ENCODE data around the gene TWF2.

Gene TWF2

DNA sequence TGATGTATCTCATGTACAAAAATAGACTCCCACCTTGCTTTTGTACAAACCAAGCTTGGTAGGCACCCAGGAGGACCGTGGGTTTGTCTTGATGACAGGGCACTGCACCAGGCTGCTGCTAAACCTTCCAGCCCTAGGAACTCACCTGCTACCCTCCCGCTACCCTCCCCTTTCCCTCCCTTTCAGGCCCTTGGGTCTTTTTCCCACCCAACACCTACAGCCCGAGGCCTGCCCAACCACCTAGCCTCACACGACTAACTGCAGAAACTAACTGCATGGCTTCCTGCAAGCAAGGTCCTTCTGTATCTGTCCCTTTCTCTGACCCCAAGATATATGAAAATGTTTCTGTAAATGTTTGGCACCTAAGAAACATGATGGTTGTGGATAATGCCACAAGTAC is 17.7 kb upstream of the TWF2 start:
- DNase-seq = no peak

DNA sequence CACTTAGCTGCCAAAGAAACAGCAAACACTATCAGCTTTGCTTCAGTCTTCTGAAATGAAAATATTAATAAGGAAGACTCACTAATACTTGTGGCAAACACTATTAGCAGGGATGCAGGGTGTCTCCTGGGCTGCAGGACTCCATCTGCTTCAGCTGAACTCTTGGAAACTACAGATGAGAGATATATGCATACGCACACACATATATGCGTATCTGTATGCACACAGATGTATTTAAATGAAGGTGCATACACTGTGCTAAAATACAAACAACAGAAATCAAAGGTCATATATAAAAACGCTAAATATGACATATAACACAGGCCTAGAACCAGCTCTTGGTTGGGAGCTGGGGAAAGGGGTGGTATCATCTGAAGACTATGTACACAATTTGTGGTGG is 17.2 kb upstream of the TWF2 start:
- DNase-seq = no peak

DNA sequence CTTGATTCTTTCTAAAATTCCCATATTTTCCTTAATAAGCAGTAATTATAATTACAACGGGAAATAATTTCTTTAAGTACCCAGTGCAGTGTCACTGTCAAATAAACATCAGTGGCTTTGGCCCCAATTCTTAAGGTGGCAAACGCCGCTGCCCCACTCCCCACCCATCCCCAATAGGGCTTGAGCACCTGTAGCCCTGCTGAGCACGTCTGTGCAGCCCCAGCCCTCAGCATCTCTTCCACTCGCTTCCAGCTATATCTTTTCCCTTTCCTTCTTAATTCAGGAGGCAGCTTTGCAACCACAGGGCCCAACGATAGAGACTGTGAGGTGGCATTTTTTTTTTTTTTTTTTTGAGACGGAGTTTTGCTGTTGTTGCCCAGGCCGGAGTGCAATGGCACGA is 15.7 kb upstream of the TWF2 start:
- DNase-seq = no peak

DNA sequence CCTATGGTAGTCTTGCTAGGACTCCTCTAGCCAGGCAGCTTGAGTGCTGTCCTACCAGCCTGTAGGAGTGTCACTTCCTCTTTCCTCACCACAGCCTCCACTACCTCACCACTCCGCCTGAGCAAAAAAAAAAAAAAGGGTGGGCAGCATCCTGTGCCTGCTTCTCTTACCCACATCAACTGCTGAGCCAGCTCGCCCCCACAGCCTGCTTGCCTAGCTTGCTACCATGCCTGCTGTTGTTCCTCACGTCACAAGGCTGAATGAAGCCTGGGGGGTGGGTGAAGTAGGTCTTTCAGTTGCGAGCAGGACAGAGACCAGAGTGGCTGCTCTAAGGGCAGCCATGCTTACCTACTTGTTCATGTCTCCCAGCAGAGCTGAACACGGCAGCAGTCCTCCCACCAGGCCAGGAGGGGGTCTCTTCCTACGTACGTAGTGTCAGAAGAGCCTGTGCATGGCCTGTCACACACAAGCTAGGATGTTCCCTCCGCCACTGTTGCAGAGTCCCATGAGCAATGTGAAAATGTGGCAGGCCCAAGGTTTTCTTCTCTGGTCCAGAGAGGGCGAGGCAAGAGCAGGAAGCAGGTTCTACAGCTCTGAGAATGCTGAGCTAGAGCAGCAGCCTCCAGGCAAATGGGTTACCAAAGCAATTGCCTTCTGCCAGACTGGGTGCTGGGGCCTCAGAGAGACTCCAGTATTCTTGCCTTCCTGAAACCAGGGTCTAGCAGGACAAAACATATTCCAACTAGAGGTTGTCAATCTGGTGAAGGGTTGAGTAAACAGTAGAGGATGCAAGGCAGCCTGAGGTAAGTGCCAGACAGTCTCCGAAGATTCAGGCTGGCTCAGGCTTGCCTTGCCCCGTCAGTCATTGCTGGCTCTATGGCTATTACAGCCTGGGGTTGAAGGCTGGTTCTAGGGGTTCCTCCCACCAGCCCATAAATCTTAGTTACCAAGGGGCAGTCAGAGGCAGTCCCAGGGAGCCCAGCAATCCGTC is 14.7 kb upstream of the TWF2 start:
- peak; percentile 88 for DNase-seq

DNA sequence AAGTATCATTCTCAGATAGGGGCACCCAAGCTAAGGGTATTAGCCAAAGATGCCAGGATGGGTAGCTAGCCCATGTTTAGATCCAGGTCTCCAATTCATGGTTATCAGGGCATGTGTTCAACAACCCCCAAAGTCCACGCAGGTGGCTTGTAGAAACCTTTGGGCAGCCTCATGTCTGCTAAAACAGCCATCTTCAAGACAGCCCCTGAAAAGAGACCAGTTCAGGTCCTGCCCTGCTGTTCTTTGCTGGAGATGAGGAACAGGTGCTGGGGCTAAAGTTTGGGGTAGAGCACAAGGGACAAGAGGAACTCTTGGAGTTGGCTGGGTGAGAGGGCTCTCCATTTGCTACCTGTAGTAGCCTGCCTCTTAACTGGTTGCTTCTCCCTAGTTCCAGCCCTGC is 11.2 kb upstream of the TWF2 start:
- no peak for DNase-seq

DNA sequence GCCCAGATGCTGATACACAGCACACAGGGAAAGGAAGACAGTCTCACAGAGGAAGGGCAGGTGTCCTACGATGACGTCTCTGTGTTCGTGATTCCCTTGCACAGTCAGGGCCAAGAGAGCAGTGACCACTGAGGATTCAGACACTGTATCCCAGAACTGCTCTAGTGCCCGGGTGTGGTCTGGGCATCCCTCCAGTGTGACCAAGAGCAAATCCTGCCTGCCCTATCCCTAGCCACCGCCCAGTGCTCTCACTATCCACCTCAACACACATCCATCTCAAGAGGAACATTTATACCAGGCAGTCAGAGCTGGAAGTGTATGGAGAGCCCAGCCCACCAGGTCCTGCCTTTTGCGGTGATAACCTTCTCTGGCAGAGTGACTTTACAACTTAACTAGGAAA is 10.7 kb upstream of the TWF2 start:
- no peak for DNase-seq

DNA sequence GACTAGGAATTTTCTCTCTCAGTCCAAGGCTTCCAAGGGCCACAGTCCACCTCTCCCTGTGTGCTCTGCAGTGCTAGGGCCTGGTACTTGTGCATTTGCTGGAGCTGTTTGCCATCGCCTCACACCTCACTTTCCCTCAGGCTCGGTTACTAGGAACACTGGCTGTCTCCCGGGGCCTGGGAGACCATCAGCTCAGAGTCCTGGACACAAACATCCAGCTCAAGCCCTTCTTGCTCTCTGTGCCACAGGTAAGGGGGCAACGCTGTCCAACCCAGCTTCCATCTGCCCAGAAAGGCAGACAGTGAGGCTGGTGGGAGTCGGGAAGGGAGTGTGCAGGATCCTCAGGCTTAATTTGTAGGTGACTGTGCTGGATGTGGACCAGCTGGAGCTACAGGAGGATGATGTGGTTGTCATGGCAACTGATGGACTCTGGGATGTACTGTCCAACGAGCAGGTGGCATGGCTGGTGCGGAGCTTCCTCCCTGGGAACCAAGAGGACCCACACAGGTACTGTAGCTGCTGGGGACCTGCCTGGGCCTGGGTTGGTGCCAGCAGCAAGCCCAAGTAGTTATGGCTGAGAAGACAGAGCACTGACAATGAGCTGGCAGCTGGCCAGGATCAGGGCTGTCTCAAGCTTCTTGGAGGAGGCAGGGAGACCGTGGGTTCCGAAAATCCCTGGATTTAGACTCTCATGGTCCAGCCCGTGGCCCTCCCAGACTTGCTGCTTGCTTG is 10.0 kb upstream of the TWF2 start:
- no peak for DNase-seq

DNA sequence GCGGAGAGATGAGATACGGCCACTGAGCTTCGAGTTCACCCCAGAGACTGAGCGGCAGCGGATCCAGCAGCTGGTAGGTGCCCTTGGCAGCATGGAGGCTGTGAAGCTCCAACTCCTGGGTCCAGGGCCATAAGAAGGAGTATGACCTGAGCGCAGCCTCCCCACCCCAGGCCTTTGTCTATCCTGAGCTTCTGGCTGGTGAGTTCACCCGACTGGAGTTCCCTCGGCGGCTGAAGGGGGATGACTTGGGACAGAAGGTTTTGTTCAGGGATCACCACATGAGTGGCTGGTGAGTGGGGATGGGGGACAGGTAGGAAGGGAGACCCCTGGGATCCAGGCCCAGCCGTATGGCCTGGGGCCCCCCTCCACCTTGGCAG is 9.2 kb upstream of the TWF2 start:
- DNase-seq = no peak

DNA sequence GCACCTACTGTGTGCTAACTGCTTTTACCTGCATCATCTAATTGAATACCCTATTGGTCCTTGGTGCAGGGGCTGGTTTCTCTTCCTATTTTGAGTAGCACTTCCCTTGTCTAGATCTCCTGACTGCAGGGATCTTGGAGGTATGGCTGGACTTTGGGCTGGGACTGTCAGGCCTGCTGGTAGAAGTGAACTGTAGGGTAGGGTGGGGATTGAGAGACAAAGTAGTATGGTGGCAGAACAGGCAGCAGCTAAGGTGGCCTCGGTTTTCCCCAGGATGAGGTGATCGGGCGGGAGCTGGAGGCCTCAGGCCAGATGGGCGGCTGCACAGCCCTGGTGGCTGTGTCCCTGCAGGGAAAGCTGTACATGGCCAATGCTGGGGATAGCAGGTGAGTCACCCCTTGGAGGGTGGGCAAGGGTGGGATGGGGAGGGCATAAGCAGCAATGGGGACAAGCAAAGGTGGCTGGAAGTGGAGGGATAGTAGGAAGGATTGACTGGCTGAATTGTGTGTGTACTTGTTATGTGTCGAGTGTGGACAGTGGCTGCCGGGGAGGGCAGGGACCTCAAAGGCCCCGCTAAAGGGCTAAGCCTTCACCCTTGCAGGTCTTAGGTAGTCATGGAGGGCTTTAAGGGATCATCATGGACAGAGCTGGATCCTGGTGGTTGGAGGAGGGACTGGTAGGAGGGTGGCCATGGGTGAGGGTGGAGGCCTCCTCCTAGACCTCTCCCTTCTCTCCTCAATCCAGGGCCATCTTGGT is 8.6 kb upstream of the TWF2 start:
- DNase-seq = no peak

DNA sequence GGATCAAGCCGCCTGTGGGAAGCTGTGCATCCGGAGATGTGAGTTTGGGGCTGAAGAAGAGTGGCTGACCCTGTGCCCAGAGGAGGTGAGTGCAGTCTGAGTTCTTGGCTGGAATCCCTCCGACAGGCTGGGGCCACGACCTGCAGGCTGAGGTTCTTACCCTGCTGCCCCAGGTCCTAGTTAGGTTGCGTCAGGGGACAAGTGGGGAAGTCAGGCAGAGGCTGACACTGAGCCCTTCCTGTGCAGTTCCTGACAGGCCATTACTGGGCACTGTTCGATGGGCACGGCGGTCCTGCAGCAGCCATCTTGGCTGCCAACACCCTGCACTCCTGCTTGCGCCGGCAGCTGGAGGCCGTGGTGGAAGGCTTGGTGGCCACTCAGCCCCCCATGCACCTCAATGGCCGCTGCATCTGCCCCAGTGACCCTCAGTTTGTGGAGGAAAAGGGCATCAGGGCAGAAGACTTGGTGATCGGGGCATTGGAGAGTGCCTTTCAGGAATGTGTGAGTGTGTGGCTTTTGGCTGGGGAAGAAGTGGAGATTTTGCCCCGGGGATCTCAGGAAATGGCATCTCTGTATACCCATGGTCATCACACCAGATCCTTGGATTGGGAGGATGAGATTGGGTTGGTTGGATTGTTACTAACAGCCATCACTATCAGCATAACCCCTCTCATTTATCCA is 7.9 kb upstream of the TWF2 start:
- peak; percentile 66 for DNase-seq

DNA sequence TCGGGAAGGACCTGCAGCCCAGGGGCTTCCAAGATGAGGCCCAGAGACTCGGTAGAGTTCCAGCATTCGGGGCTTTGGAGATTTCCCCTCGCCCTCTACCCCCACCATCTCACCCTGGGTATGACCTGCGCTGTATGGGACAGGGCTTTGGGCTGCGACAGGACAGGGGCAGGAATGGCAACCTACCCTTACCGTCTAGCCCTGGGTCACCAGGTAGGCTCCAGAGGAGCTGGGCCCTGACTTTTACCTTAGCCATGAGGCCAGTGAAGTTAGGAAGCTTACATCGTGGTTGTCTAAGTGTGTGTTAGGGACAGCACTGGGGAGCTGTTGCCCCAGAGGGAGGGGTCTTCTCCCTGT is 7.3 kb upstream of the TWF2 start:
- no peak for DNase-seq

DNA sequence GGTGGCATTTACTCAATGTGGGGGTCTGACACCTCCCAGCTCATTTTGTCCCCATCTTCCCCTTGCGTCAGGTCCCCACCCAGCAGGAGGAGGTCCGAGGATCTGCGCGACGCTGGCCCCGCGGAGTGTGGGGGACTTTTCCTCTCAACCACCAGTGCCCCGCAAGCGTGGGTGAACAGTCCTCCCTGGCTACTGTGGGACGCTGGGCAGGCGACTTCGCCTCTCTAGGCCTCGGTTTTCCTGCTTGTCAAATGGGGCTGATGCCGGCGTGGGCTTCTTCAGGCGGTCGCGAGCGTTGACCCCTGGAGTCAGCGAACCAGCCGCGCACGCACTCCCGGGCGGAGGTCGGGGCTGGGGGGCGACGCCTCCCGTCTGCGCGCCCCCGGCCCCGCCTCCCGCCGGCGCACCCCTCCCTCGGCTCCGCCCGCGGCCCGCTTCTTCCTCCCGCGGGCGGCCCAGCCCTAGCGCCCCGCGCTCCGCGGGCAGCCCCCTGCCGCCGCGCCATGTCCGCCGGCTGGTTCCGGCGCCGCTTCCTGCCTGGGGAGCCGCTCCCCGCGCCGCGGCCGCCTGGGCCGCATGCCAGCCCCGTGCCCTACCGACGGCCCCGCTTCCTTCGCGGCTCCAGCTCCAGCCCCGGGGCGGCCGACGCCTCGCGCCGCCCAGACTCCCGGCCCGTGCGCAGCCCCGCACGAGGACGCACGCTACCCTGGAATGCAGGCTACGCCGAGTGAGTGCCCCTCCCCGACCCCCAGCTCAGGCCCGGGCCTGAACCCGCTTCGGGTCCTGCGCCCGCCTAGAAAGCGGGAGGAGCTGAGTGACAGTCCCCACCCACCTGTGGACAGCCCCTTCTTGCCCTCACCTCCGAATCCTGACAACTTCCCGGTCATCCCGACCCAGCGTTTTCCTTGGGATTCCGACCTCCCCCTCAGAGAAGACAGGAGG is 6.6 kb upstream of the TWF2 start, which contains the start of gene PPM1M:
Gene PPM1M, plus strand, starts transcription at position 438 of the 942 bp plus-strand sequence. Its CDS starts 66 bp downstream, at position 504.
- DNase-seq = no peak

DNA sequence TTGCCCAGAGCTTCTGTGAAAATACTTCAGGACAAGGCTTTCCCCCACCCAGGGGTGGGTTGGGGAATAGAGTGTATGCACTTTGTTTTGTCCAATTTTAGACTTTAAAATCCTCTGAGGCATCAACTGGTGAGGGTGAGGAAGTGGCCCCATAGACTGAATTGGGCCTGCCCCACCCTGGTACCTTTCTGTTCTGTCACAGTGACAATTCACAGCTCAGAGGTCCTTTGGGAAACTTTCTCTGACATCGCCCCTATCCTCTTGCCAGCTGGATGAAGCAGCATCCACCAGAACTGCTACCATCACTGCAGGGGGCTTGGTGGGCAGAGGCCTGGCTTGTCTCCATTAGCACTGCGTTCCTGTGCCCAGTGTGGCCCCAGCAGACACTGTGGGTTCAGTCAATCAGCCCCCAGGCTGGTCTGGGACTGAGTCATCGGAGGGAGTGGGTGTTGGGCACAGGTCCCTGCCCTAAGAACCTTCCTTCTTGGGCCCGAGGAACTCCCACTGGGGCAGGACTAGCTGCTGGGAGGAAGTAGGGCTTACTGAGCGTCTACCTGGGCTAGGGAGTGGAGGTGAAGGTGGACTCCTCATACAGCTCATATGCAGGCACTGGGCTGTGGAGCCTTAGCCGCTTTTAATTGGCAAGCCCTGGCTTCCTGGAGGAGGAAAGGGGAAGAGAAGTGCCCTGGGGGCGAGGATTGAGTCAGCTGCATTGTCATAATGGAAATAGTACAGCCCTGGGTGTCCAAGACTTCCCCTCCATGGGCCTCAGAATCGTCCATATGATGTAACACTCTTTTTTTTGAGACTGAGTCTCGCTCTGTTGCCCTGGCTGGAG is 5.1 kb upstream of the TWF2 start:
- peak; percentile 88 for DNase-seq

DNA sequence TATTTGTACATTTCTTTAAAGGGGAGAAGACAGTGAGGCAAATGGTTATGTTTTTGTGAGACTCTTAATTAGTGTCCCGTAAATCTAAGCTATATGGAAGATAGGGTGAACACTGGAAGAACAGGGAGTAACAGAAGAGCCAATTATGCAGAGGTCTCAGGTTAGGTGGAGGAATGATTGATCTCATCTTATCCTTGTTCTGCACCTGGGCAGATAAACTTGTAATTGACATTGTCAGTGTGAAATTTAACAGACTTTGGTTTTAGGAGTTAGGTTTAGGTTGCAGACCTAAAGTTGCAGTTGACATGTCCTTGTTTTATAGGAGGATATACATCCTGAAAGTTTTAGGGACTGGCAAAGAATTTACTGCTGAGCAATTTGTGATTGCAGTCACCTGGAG is 3.1 kb upstream of the TWF2 start:
- DNase-seq = no peak

DNA sequence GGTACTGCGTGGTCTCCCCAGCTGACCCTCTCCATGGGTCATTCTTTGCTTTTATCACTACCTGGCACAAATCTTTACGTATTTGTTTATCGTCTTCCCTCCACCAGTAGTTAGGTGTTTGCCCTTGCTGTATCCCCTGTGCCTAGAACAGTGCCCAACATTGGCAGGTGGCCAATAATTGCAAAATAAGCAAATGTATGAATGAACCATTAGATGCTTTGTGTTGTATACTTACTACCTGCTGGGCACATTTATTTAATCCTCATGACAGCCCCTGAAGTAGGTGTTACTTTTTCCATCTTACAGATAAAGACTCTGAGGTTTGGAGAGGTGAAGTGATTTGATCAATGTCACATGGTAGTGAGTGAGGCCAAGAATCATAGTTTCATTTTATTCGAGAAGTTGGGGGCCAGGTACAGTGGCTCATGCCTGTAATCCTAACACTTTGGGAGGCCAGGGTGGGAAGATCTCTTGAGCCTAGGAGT is 2.0 kb upstream of the TWF2 start:
- DNase-seq = no peak

DNA sequence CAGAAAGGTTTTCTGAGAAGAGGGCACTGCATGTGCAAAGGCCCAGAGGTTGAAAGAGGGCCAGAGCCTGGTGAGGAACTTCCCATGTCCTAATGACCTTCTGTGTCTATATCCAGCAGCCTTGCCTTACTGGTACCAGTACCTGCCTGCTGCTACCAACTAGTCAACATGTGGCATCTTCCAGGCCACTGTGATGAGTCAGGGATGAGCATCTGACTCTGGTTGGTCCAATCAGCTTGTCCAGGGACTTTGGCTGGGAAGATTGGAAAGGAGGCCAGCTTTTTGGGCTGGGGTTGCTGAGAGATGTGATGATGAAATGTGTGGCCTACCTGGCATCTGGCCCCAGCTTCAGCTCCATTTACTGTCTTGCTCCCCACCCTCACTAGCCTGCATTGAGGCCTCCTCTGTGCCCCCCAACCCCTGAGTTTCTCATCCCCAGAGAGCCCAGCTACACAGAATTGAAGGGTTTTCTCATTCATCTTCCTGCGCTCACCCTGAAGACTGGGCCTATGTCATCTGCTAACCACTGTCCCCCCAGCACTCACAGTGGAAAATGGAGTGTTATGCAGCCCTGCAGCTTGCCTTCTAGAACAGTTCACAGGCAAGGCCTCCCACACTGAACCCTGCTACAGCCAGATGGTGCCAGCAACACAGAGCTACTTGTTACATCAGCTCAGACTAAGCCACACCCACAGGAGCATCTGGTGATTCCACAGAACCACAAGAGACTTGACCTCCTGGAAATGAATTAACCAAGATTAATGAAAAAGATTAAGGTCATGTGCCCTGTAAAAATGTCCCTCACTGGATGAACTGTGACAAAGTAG is 1.3 kb upstream of the TWF2 start:
- DNase-seq = peak; percentile 86

DNA sequence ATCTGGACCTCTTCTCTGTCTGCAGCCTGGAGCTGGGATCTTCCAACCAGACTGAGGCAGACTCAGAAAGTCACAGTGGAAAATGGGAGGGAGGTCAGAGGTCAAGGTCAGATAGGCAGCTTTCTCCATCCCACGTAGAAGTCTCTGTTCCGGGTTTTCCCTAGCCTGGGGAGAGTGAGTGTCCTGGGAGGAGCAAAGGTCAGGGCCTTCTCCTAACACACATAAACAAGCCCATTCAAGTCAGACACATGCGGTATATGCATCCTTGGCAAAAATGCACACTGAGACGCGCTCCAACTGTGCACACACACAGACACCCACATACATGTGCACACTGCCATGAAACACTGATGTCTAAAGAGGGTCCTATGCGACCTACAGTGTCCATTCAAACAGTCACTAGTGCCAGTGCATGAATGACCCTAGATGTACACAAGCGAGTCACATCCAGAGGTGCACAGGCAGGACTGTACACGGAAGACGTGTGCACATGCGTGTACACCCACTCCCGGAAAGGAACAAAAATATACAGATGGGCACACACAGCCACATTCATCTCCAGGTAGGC is 681 bp downstream of the TWF2 start:
- no peak for DNase-seq

DNA sequence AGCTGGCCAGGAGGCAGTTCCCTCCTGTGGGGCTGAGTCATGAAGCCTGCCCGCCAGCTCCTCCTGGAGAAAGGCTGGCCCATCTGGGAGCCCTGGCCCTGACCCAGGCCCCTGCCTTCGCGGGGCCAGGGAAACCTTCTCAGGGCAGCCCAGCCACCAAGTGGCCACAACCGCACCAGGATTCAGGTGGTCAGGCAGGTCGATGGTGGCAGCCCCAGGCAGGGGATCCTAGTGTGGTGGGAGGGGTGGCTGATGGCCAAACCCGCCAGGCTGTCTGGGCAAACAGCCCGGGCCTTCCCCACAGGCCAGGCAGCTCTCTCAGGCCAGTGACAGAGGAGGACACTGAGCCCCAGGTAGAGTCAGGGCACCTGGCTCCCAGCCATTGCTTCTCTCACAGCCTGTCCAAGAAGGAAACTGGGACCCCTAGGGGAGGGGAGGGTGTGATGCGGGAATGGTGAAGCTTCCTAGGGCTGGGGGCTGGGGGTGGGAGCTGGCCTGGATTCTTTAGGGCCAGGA is 1.2 kb downstream of the TWF2 start:
- peak; percentile 11 for DNase-seq

Data from GF-D8 (cell line).